HG02623 (cell line): Measurements from ENCODE around the gene STK16.
"Not testable (repeated sequence)": the region's sequence is repeated elsewhere in the genome, so short reads cannot be mapped to it uniquely, and the experiment has no call there.

Source experiments
- ATAC-seq: cut with Tn5 transposase; IDR thresholded peaks from one replicate; pipeline ENCODE4 v1.9.1; 2021; ENCODE audit warnings: moderate library complexity; ENCODE audit not compliant: unreplicated experiment

The STK16 gene

GRCh38 chr2:219286436-219287115 is 41.3 kb downstream of the STK16 start:
- no peak for ATAC-seq

GRCh38 chr2:219287116-219287440 is 41.8 kb downstream of the STK16 start:
- not testable (repeated sequence) for ATAC-seq

- ATAC-seq, result no peak
Observed at GRCh38 chr2:219287580-219288265, 42.4 kb downstream of the STK16 start.

GRCh38 chr2:219289195-219289536 is 43.9 kb downstream of the STK16 start:
- no peak for ATAC-seq

GRCh38 chr2:219289537-219290361 is 44.5 kb downstream of the STK16 start:
- no peak for ATAC-seq

- ATAC-seq, result no peak
Observed at GRCh38 chr2:219290381-219291171, 45.3 kb downstream of the STK16 start.

GRCh38 chr2:219291394-219291793 is 46.1 kb downstream of the STK16 start:
- no peak for ATAC-seq

- no peak for ATAC-seq
Observed at GRCh38 chr2:219291910-219292490, 46.7 kb downstream of the STK16 start.

- no peak for ATAC-seq
Observed at GRCh38 chr2:219292616-219293015, 47.3 kb downstream of the STK16 start.

- ATAC-seq, result no peak
Observed at GRCh38 chr2:219293736-219294231, 48.5 kb downstream of the STK16 start.

- peak; percentile 85 for ATAC-seq
Observed at GRCh38 chr2:219294356-219295351, 49.4 kb downstream of the STK16 start.

- no peak for ATAC-seq
Observed at GRCh38 chr2:219296142-219296541, 50.9 kb downstream of the STK16 start.

- no peak for ATAC-seq
Observed at GRCh38 chr2:219296631-219297391, 51.5 kb downstream of the STK16 start.

- no peak for ATAC-seq
Observed at GRCh38 chr2:219297766-219298456, 52.6 kb downstream of the STK16 start.

- ATAC-seq, result peak; percentile 56
Observed at GRCh38 chr2:219298759-219299371, 53.6 kb downstream of the STK16 start.

- no peak for ATAC-seq
Observed at GRCh38 chr2:219299372-219299760, 54.1 kb downstream of the STK16 start.
